Caco-2 (cell line): Measurements from ENCODE around the gene EIF2B4. TPM values are rescaled to one million over a fixed set of nuclear protein-coding genes. Genes with fewer than 3 reads are reported as not detected.

Source experiments
- BruUV-seq: library from RNA; stranded (reverse); fragments of 400-500 nt; replicated peaks from 2 replicates; lab custom pipeline; 2021; lab: Mats Ljungman, UMichigan
- CTCF ChIA-PET: fragments of 300-600 bp; sonication (Branson Sonifier 250); formaldehyde crosslinking; loops from one replicate; lab custom pipeline; 2022; ENCODE audit warnings: antibody characterized with exemption; lab: Charles Lee
- POLR2A ChIA-PET: fragments of 300-600 bp; sonication (Branson Sonifier 250); formaldehyde crosslinking; loops from one replicate; lab custom pipeline; 2022; ENCODE audit warnings: antibody characterized with exemption; lab: Charles Lee
- DNase-seq, 2 experiments: peaks; one replicate each; pipeline versions ENCODE4 v3.0.0 to v3.0.0-alpha.2; 2020 to 2022
- H3K27me3 ChIP-seq: replicated peaks from 2 replicates; pipeline ENCODE4 v1.6.0; 2011; ENCODE audit warnings: low read length; ENCODE audit not compliant: control insufficient read depth, insufficient read depth
- H3K36me3 ChIP-seq: 2 replicates; pipeline ENCODE4 v1.5.1; 2011; ENCODE audit warnings: low read length; ENCODE audit not compliant: control insufficient read depth, insufficient read depth
- H3K4me1 ChIP-seq: fragments of 250-450 bp; sonication (Bioruptor Pico); 2 replicates; pipeline ENCODE4 v1.5.1; 2020; ENCODE audit warnings: mild to moderate bottlenecking
- H3K4me3 ChIP-seq: 2 replicates; pipeline ENCODE4 v1.5.1; 2011; ENCODE audit warnings: low read depth, mild to moderate bottlenecking, control low read depth, low read length
- H3K9me3 ChIP-seq: fragments of 250-450 bp; sonication (Bioruptor Pico); 2 replicates; pipeline ENCODE4 v1.5.1; 2020; ENCODE audit warnings: mild to moderate bottlenecking, moderate library complexity
- H3K27ac Mint-ChIP-seq: one replicate; pipeline ENCODE4 v1.8.0; 2022; ENCODE audit warnings: mixed read lengths; ENCODE audit not compliant: unreplicated experiment
- H3K27me3 Mint-ChIP-seq: one replicate; pipeline ENCODE4 v1.8.0; 2022; ENCODE audit warnings: mixed read lengths; ENCODE audit not compliant: insufficient read depth, unreplicated experiment
- H3K36me3 Mint-ChIP-seq: one replicate; pipeline ENCODE4 v1.8.0; 2022; ENCODE audit warnings: mild to moderate bottlenecking, mixed read lengths; ENCODE audit not compliant: insufficient read depth, unreplicated experiment
- H3K4me1 Mint-ChIP-seq: one replicate; pipeline ENCODE4 v1.8.0; 2022; ENCODE audit warnings: low read depth, mixed read lengths; ENCODE audit not compliant: unreplicated experiment
- H3K4me3 Mint-ChIP-seq: one replicate; pipeline ENCODE4 v1.8.0; 2022; ENCODE audit warnings: mild to moderate bottlenecking, moderate library complexity, mixed read lengths; ENCODE audit not compliant: unreplicated experiment
- H3K9me3 Mint-ChIP-seq: one replicate; pipeline ENCODE4 v1.8.0; 2022; ENCODE audit warnings: mixed read lengths; ENCODE audit not compliant: unreplicated experiment
- CTCF ChIP-seq, 2 experiments: fragments of 200-600 bp in 1 of 2; IDR thresholded peaks; 1 replicate in 1 of 2; 2 replicates in 1 of 2; pipeline versions ENCODE4 v1.5.1 to v1.8.0; 2011 to 2022; ENCODE audit warnings: antibody characterized with exemption in 1 of 2, control low read depth in 1 of 2, inconsistent platforms in 1 of 2, low read depth in 1 of 2, low read length in 1 of 2, mild to moderate bottlenecking in 1 of 2, moderate library complexity in 1 of 2; ENCODE audit not compliant: insufficient read depth in 1 of 2, severe bottlenecking in 1 of 2, unreplicated experiment in 1 of 2
- intact Hi-C: fragments of 100-400 bp; cut with micrococcal nuclease; formaldehyde crosslinking; loops from one replicate; pipeline ENCODE4 v1.10.0; 2022; ENCODE audit not compliant: unreplicated experiment
- total RNA-seq: library from RNA; stranded (reverse); gene quantifications from 2 replicates; pipeline ENCODE4 v1.2.3, GENCODE V29; 2022

EIF2B4 gene
- total RNA-seq, 1 experiment from 2014 or later: 91.3 TPM

- Mint-ChIP-seq H3K36me3 (peaks cover 94% of the 10 kb centered on the region), H3K27me3 (no peaks in the 10 kb centered on the region), H3K4me3 (peak within 1 kb of the TSS; percentile 85), H3K27ac (peak within 1 kb of the TSS; percentile 98), H3K9me3 (no peaks in the 10 kb centered on the region), H3K4me1 (peaks cover 11% of the 10 kb centered on the region)
- H3K4me1 ChIP-seq: peaks cover 15% of the 10 kb centered on the region
- ChIA-PET POLR2A (interaction anchor here (0.6 to 2.0 kb wide), 7 partner anchors 9 to 89 kb away, joined by 3 to 10 read pairs (median 7); partner anchors contain the start of genes EIF2B4, GTF3C2, NRBP1 and PPM1G), CTCF (interaction anchor here (1.1 to 1.9 kb wide), 2 partner anchors 11 to 303 kb away, joined by 3 to 6 read pairs; partner anchors contain the start of gene EIF2B4)
- no peaks in the 10 kb centered on the region for H3K9me3 ChIP-seq
- no peak for TF ChIP-seq CTCF (IDR thresholded peaks at IDR 0.05; ENCODE audit: insufficient read depth in 1 of 2, low read depth in 1 of 2, low read length in 1 of 2, severe bottlenecking in 1 of 2, unreplicated experiment in 1 of 2)
- H3K36me3 ChIP-seq: peaks cover 8% of the 10 kb centered on the region
- H3K4me3 ChIP-seq: peak within 1 kb of the TSS; percentile 82
- no peaks in the 10 kb centered on the region for H3K27me3 ChIP-seq
- DNase-seq: peak; percentile 96 to 97
- TSS peak; percentile 53 for BruUV-seq
- intact Hi-C loops: loop anchor here (1.0 kb wide), 1 partner anchor 11 kb away; the partner anchor contains the start of genes EIF2B4 and SNX17
Measured at GRCh38 chr2:27380626-27381545, 10.7 kb upstream of the EIF2B4 start, which contains the start of gene ZNF513. Gene ZNF513, minus strand, starts transcription at chr2:27380734. Its CDS starts 208 bp downstream, at chr2:27380526.

DNA sequence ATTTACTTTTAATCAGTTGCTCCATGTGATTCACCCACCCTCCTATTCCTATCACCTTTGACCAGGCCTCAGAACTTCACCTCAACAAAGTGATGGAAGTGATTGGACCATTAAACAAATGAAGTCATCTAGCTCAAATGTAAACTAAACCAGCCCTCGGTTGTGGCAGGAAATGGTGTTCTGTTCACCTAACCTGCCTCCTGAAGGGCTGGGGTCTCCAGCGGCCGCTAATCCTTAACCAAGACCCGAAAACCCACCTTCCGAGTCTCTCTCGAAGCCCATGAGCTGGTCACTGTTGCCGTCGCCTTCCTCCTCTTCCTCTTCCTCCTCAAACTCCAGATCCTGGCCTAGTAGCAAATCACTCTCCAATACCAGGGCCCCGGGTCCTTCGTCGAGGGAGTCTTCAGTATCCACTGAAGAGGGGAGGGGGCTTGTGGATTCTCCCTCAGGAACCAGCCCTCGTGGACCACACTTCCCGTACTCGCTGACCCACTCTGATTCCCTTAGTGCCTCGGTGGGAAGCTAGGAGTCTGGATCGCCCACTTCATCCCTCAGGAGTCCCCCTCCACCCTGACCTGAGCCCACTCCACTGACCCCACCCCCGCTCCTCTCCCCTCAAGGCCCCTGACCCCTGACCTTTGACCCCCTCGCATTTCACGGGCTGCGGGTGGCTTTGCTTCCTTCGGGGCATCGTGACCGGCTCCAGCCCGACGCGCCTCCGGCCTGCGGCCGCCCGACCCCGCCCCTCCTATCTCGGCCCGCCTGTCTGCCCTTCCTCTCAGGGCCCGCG, 9.9 kb upstream of the EIF2B4 start:
- peaks cover 94% of the 10 kb centered on the region for H3K36me3 Mint-ChIP-seq
- ChIA-PET POLR2A (interaction anchor here (0.7 to 2.0 kb wide), 8 partner anchors 9 to 283 kb away, joined by 3 to 10 read pairs (median 6); partner anchors contain the start of genes EIF2B4, GTF3C2, NRBP1 and PPM1G), CTCF (interaction anchor here (1.2 to 1.9 kb wide), 2 partner anchors 11 to 59 kb away, joined by 3 to 6 read pairs; partner anchors contain the start of gene EIF2B4)
- TF ChIP-seq CTCF (IDR thresholded peaks at IDR 0.05; ENCODE audit: insufficient read depth in 1 of 2, low read depth in 1 of 2, low read length in 1 of 2, severe bottlenecking in 1 of 2, unreplicated experiment in 1 of 2): no peak
- no peaks in the 10 kb centered on the region for H3K9me3 Mint-ChIP-seq
- Histone ChIP-seq H3K4me3 (peak overlapping the region; percentile 82), H3K9me3 (no peaks in the 10 kb centered on the region), H3K36me3 (peaks cover 8% of the 10 kb centered on the region), H3K27me3 (no peaks in the 10 kb centered on the region), H3K4me1 (peaks cover 15% of the 10 kb centered on the region)
- intact Hi-C loops: loop anchor here (1.0 kb wide), 1 partner anchor 10 kb away; the partner anchor contains the start of genes EIF2B4 and SNX17
- DNase-seq: peak; percentile 35 to 81
- H3K4me1 Mint-ChIP-seq: peaks cover 11% of the 10 kb centered on the region
- peak overlapping the region; percentile 98 for H3K27ac Mint-ChIP-seq
- H3K27me3 Mint-ChIP-seq: no peaks in the 10 kb centered on the region
- H3K4me3 Mint-ChIP-seq: peak overlapping the region; percentile 85
- BruUV-seq: TSS peak; percentile 22
